IPS-NIHi7 (cell line): ENCODE results near the gene SH2D2A.

Source experiments
- DNase-seq: peaks from one replicate; pipeline ENCODE4 v3.0.0; 2012; ENCODE audit warnings: mixed read lengths; ENCODE audit errors: extremely low spot score

The SH2D2A gene

GRCh38 chr1:156847591-156848460 is 31.2 kb upstream of the SH2D2A start:
- no peak for DNase-seq

DNA sequence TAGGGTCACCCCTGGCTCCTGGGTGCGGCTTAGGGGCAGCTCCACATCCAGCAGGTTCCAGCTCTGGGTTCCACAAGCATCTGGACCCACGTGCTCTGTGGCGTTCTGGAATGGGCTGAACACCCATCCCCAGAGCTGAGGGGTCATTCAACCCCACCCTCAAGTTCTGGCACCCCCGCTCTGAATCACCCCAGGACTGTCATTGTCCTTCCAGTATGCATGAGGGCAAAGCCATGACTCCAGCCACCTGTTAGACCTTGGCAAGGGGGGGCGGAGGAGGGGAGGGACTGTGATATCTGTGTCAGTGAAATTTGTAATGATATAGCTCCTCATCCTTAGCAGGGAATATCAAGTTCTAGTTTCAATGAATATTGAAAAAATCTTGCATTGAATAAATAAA is 30.0 kb upstream of the SH2D2A start:
- no peak for DNase-seq

- DNase-seq = no peak
Measured at GRCh38 chr1:156845953-156846545, 29.4 kb upstream of the SH2D2A start.

- peak; percentile 68 for DNase-seq
Measured at GRCh38 chr1:156845055-156845952, 28.7 kb upstream of the SH2D2A start.

DNA sequence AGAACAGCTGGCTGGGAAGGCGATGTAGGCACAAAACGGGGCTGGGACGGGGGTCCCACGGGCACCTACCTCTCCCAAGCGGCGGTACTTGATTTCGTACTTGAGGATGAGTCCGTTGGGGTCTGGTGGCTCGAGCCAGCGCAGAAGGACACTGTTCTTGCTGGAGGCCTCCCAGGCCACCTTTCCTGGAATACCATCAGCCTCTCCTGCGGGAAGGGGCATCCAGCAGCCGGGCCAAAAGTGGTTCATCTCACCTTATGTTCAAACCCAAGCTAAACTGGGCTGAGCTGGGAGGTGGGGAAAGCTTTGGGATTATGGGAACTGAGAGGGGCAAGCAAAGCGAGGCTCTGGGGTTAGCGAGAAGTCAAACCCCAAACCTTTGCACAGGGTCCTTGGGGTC is 28.0 kb upstream of the SH2D2A start:
- DNase-seq = no peak

DNA sequence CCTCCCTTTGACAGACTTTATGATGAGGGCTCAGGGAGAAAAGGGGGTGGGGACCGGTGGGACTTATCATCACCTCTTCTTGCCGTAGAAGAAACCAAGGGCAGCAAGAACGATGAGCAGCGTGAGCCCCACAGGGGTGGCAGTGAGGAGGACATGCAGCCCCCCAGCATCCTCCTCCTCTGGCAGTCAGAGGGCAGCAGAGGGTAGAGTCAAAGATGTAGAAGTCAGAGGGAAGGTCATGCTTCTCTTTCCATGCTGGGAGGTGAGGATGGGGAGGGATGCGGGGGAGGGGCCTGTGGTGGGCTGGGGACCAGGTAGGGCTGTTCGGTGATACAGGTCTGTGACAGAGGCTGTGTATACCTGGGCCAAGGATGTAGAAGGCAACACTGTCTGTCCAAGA is 27.5 kb upstream of the SH2D2A start:
- DNase-seq = no peak

DNA sequence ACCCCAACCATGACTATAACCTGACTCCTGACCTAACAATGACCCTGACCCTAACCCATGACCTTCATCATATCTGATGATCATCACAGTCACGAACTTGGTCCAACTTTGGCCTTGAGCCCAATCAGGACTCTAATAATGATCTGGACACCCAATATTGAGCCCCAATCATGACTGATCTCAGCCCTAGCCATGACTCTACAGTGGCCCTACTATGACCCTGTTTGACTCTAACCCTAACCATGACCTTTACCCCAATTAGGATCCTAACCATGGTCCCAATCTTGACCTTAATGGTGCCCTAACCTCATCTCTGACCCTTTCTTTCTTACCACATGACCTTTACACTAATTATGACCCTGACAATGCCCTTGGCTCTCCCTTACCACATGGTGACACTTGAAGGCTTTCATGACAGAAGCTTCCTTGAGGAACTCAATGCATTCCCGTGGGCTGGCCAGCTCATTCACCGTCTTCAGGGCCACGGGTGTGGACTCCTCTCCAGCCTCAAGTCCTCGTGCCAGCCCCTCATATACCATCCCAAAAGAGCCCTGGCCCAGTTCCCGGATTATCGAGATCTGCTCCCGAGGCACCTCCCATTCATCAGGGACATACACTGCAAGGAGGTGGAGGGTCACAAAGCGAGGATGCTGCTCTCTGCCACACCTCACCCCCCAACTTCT is 26.1 kb upstream of the SH2D2A start:
- DNase-seq = no peak

DNA sequence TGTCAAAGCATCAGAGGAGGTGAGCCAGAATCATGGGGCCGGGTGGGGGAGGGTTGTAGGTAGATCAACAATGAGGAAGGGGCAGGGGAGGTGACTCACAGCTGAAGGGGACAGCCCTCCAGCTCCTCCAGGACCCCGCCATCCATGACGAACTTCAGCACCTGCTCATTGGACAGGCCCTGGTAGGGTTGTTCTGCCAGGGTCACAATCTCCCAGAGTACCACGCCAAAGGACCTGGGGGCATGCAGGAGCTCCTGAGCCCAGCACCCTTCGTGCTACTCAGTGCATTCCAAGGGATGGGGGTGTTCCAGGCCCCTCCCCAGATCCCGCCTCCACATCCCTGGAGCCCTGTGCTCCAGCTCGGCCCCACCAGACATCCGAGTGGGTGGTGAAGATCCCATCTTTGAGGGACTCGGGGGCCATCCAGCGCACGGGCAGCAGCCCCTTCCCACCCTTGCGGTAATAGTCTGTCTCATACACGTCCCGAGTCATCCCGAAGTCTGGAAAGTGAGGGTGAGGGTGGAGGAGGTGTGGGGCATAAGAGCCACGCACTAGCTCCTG is 24.7 kb upstream of the SH2D2A start:
- DNase-seq = peak; percentile 61

GRCh38 chr1:156840898-156841279 is 24.2 kb upstream of the SH2D2A start:
- no peak for DNase-seq

DNA sequence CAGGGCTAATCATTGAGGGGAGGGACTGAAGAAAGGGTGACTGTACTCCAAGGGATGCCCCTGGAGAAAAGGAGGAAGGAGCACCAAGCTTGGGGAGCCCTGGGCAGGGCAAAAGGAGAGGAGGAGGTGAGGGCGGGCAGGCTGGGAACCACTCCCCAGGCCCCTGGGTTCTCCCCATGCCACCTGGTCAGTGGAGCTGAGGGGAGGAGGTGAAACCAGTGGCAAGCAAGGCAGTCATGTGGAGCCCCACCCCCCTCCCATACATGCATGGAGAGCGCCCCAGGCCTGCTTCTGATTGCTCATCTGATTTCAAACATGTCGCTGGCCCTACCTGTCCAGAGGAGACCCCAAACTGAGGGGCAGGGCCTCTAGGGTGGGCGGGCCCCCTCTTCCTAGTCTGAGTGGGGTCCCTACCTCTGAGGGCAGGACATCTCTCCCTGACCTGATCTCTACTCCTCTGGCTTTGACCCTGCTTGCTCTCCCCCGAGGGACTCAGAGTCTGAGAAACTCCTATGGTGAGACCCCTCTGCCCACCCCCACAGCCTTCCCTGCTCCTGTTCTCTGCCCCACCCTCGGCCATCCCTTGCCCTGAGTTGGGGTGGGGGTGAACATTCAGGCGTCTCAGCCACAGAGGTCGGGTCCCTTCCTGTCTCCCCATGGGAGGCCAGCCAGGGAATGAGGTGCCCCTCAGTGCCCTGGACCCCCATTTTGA is 23.7 kb upstream of the SH2D2A start:
- DNase-seq = no peak

GRCh38 chr1:156839426-156840109 is 22.9 kb upstream of the SH2D2A start:
- no peak for DNase-seq

- peak; percentile 85 for DNase-seq
Measured at GRCh38 chr1:156838972-156839371, 22.3 kb upstream of the SH2D2A start.

DNA sequence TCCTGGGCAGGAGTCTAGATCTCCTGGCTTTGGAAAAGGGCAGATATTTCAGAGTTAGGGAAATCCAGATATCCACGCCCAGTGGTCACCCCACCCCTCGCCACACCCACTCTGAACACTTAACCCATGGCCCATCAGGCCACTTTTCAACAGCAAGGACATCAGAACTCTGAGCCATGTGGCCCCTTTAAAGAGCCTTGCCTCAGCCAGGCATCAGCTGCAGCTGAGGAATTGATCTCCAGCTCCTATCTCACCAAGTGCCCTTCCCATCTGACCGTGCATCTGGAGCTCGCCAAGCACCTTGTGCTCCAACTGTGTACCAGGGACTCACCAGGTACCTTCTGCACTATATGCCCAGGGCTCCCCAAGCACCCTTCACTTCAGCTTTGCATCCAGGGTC is 20.2 kb upstream of the SH2D2A start:
- no peak for DNase-seq

DNA sequence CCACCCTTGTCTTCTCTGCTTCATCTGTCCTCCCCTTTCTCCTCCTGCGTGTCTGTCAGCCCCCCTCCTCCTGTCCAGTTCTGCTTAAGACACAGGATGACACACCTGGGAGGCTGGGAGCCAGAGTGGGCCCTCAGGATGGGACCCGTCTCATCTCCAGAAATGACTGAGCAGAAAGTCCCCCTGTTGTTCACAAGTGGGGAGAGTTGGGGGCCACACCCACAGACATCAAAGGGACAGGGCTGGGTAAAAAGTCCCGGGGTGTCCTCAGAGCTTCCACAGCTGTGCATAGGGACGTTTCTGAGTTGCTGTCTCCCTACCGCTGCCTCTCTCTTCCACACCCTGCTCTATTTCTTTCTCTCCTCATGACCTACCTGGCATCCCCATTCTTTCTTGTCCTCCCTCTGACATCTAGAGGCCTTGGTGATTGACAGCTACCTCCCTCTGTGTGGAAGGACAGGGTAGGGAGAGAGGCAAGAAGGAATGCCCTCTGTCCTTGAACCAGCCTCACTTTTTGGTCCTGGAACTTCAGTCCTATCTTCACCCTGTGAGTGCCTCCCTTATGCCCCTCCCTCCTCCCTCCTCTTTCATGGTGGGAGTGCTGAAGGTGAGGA is 19.5 kb upstream of the SH2D2A start:
- DNase-seq = no peak

DNA sequence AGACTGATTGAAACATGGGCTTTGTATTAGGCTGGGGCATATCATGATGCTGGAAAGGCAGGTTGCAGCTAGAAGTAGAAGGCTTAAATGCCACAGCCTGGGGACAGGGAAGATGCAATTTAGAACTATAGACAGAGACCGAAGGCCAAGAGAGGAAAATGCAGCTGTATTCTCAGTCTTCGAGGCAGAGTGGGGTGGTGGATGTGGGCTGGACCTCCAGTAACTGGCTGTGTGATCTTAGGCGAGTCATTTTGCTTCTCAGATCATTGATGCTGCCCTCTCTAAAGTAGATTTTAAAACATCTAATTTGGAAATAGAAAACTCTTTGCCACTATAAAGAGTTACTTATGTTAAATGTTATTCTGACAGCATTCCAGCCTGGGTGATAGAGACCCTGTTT is 17.7 kb upstream of the SH2D2A start:
- DNase-seq = no peak

GRCh38 chr1:156833603-156834002 is 17.0 kb upstream of the SH2D2A start:
- no peak for DNase-seq

DNA sequence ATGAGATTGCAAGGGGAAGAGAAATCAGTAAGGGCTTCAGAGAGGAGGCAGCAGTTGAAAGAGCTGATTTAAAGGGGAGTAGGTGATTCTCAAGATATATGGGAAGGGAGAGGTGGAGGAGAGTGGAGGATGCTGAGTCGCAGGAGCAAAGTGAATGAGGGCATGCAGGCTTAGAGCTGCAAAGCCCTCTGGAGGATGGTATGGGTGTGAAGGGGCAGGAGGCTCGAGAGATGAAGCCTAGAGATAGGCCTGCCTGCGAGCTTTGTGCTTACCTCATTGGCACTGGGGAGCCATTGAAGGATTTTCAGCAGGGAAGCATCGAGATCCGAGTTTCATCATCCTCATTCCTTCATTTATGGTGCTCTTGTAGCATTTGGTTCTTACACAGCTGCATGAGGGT is 15.8 kb upstream of the SH2D2A start:
- DNase-seq = no peak

DNA sequence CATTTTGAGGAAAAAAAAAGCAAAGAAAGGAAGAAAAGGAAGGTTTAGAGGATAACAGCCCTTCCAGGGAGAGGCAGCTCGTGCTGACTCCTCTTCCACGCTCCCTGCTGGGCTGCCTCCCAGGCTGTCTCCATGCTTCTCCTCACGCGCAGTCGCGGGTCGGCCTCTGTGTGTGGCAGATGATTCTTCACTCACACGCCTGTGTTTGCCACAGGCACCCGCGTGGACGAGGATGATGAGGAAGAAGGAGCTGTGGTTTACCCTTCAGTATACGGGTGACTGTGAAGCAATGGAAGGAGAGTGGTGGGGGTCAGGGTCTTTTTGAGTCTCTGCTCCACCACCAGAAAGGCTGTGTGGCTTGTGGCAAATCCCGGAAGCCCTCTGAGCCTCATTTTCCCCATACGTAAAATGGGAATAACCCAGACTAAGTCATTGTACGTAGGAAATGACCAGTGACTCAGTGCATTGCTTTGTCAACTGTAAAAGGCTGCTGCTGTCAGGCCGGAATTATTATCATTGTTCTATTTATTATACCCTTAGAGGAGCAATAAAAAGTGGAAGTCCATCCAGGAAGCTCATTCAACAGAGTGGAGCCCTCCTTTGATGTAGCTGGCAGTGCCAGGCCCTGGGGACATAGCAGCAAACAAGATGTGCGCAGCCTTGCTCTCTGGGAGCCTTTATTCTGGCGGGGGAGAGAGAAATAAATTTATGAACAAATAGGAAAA is 11.9 kb upstream of the SH2D2A start:
- no peak for DNase-seq

GRCh38 chr1:156826630-156827029 is 10.0 kb upstream of the SH2D2A start:
- no peak for DNase-seq
